Activated CD8-positive, alpha-beta memory T cell treated with anti-CD3 and anti-CD28 coated beads, Interleukin-2, amount 50 U/mL, for 24 hours (primary cell): ENCODE measurements around the gene GRK4.
"Not testable (repeated sequence)": the region's sequence is repeated elsewhere in the genome, so short reads cannot be mapped to it uniquely, and the experiment has no call there.

Source experiments
- DNase-seq: peaks from one replicate; pipeline ENCODE4 v3.0.0-alpha.2; 2020; ENCODE audit errors: extremely low read depth

GRK4 gene

DNA sequence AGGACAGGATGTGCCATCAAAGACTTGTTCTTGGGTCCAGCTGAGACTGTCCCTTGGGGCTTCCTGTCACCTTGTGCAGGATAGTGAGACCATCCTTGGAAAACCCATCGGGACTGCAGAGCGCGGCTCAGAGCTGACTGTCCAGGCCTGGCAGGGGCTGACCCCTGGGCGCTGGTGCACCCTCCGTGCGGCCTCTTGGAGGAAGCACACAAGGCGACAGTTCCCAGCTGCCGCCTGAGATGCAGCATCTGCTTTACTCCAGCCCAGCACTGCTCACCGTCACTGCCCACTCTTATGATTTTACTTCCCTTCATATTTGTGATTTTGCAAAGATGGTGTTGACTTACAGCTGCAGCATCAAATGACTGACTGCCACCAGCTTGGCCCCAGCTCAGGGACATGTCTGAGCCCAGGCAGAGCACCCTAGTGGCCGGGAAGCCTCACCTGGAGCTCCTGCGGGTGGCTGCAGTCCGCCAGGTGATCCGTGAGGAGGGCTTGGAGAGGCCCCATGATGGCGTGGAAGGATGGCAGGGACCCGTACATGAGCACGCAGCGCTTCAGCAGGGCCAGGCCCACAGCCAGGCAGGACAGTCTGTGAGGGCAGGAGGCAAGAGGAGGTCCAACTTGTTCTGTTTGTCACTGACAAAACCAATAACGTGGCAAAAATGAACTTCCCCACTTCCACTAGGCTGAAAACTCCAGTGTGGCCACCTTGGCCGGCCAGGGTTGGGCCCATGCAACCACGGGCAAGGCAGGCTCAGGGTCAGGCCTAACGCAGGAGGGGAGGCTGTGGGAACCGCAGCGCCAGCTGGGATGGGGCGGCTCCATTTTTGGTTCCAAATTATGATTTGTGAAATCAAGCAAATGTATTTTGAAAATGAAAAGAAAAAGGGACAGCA is 22.0 kb upstream of the GRK4 start:
- no peak for DNase-seq

DNA sequence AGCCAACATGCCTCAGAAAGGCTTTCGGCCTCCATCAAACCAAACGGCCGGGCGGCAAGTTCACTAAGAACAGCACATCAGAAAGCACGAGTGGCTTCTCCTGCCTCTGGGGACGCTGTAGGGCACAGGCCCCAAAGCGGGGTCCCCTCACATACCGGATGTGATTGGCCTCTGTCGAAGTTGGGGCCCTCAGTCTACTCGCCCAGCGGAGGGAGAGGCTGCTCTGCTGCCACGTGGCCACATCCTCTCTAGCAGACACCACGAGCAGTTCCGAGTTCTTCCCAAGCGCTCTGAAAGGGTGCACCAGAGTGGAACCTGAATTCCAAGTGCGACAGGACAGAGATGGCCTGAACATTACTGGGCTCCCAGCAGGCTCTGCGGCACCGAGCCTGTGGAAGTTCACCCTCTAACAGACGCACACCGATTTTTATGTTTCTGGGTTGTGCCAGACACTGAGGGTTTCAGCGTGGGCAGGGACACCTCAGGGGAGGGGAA is 21.3 kb upstream of the GRK4 start:
- no peak for DNase-seq

DNA sequence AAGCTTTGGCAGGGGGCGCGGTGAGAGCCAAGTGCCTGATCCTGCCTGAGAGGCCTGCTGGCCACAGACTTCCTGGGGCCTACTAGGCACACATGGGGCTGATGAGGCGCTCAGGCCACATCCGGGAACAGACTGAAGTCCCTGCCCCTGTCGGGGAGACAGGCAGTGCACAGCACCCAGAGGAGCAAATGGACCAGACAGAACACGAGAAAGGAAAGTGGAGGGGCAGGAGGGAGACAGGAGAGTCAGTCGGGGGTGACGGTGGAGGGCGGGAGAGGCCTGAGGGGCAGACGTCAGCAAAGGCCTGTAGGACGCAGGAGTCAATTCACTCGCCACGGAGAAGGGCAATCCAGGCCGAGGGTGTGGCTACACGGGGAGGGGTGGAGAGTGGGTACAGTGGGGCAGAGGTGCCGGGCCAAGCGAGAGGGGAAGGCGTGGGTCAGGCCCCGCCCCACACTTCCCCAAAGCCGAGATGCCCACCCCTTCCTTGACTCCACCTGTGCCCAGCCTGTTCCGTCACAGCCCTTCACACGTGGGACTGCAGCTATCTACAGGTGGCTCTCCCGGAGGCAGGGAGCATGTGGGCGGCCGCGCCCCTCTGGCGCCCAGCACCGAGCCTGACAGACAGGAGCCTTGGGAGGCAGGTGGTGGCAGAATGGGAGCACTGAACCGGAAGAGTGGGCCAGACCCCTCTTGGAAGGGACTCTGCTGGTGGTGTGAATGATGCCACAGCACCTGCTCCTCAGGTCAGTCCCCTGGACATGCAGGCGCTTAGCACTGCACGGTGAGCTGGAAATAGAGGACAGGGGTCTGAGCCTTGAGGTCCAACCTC is 20.6 kb upstream of the GRK4 start:
- DNase-seq, result no peak

DNA sequence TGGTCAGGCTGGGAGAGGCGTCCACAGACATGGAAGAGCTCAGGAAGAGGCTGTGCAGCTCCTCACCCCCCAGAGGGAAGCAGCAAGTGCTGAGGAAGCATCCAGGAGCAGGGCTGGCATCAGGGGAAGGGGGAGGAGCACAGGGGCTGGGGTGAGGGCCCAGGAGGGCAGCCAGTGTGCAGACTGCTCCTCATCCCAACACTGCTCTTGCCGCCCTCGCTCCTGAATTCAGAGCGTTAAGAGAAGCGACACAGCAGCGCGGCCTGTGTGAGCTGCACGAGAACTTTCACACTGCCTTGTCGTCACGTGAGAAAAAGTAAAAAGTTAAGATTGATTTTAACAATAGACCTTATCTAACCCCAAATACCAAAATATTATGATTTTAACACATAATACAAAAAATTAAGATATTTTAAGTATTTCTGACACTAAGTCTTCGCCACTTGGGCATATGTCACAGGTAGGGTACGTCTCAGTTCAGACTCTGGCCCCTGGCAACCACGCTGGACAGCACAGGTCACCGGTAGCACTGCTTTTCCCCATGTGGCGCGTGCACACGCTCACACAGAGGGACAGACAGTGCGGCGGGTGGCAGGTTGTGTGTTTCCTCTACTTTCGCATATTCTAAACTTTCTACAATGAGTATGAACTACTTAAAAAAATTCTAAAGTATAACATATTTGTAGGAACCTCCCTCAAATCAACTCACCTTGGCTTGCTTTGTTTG is 19.8 kb upstream of the GRK4 start:
- no peak for DNase-seq

DNA sequence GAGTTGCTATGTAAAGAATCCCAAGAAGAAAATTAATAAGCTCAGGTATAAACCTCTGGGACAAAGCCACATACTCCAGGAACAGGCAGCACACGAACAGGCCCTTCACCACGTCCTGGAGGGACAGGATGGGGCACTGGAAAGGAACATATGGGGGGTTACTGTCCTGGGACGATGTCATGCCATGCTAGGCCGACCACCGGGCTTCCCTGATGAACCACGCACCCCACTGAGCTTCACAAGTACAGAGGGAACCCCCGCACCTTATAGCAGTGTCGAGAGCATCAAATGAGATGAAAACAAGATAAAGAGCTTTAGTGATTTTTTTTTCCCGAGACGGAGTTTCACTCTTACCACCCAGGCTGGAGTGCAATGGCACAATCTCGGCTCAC is 19.3 kb upstream of the GRK4 start:
- no peak for DNase-seq

DNA sequence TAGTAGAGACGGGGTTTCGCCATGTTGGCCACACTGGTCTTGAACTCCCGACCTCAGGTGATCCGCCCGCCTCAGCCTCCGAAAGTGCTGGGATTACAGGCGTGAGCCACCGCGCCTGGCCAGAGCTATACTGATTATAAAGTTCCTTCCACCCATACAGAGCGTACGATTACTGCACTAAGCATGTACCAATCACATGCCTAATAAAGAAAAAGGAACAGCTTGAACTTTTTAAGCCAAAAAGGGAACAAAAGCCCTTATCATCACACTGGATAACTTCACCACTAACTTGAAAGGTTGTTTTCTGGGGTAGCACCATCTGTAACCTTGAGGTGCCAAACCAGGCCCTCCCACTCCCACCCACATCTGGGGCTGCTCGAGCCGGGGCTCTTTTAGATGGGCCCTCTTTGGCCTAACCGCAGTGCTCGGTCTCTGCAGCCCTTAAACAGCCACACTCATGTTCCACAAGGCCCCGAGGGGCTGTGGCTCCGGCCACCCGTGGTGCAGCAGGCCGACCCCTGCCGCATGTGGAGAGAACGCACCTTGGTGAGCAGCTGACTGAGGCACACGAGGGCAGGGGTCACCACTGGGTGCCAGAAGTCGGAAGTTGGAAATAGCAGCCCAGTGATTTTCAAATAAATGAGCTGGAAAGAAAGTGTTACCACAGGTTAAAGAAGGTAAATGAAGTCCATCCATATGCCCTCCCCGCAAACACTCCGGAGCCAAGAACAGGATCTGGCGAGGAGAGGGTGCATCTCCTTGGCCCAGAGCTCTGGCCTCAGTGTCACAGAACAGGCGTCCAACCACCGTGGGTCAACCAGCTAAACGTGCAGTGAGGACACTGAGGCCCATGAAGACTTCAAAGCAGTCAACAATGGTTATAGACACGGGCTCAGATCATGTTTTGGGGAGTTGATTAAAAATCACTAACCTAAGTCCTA is 18.5 kb upstream of the GRK4 start:
- no peak for DNase-seq

DNA sequence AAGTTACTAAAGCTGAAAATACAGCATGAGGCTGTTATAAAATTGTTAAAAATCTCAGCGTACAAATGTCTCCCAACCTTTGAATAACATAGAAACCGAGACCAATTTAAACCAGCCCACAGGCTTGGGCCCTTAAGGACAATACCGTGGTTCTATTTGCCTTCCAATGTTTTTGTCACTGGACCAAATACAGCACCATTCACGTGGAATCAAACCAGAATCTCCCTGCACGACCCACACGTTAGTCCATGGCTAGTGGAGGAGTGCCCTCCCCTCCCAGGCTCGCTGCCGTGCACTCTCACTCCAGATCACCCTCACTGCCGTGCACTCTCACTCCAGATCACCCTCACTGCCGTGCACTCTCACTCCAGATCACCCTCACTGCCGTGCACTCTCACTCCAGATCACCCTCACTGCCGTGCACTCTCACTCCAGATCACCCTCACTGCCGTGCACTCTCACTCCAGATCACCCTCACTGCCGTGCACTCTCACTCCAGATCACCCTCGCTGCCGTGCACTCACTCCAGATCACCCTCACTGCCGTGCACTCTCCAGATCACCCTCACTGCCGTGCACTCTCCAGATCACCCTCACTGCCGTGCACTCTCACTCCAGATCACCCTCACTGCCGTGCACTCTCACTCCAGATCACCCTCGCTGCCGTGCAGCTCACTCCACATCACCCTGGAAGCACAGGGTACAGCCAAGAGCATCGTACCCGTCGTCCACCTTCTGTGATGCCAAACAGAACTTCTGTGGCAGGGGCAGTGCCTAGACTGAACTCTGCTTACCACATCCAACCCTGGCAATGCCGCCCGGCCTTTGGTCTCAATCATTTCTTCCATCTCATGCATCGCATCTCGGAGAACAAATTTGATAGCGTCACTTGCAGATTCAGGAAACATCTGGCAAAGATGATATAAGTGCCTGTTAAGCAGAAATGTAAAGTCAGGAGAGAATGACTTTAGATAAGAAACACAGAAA is 17.5 kb upstream of the GRK4 start:
- not testable (repeated sequence) for DNase-seq

DNA sequence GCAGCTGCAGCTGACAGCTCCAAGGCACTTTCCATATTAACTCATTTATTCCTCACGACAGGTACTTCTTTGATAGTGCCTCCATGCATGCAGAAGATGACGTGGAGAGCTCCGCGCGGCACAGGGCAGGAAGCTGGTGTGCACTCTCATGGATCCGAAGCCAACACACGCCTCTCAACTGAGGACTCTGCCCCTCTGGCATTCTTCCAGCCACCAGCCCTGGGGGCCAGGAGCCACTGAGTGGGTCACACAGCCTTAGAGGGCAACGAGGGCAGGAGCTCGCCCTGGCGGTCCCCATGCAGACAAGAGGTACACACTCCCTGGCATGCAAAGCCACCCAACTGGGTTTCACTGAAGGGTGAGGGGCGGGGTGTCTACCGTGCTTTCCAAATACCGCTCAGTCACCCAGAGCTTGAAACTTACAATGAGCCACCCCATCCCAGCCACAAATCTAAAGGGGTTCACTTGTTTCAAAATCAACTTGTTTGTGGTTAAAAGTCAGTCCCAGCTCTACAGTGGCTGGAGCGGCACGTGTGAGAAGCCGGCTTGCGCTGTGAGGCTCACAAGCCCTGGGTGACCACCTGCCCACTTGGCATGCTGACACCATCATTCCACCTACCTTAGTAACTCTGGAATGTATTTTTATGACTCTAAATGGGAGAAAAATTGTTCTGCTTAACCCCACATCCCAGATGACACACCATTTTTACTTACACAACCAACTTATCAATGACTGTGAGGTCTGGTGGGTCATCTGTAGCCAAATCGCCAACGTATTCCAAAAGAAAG is 16.4 kb upstream of the GRK4 start:
- no peak for DNase-seq

DNA sequence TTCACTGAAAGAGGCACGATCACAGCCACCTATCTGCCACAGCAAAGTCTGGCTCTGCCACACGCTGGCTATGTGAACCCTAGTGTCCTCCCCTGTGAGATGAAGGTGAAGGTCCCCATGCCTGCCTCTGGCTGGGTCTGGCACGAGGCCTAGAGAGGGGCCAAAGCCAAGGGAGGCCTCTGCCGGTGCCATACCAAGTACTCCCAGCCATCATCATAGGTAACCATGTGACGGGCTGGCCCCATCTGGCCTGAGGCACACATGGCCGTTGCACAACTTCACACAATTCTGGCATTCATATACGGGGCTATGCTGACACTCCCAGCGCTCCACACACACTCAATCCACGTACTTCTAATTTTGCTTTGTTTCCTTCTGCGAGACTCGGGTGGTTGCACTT is 15.4 kb upstream of the GRK4 start:
- no peak for DNase-seq

DNA sequence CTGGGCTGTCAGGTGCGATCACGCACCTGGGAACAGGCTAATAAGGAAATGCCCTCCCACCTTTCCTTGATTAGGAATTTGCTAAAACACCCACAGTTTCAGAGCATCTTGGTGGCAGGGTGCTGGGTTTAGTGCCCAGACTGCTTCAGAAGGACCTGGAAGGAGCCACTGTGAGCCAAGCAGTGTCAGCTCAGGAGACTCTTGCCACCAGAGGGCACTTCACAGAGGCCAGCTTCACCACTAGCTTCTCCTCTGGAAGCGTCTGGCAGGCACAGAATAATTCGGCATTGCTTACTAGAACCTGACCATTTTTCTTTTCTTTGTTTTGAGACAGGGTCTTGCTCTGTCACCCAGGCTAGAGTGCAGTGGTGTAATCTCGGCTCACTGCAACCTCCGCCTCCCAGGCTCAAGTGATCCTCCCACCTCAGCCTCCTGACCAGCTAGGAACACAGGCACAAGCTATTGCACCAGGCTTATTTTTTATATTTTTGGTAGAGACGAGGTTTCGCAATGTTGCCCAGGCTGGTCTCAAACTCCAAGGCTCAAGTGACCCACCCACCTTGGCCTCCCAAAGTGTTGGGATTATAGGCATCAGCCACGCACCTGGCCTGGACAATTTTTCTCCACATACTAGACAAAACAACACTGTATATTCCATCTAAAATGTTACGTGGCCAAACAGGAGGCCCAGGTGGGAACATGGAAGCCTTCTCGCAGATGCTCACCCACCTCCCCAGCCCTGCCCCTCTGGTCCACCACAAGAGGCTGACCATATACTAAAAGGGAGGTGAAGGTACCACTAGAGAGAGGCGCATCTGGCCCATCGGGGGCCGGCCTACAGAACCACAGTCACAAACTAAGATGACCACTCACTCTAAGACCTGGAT is 14.2 kb upstream of the GRK4 start:
- DNase-seq, result no peak

DNA sequence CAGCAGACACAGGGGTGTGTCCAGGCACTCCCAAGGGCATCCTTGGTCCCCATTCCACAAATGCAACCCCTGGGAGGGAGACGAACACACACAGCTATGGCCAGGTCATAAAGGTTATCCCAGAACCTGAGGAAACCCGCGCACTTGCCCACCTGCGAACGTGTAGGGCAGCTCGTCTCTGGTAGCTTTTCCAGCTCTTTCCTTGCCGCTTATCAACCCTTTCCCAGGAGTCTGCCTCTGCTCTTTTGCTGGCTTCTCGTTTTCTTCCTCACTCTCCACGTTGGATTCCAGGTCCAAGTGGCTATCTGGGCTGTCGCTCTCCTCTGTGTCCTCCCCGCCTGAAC is 13.6 kb upstream of the GRK4 start:
- DNase-seq, result no peak

DNA sequence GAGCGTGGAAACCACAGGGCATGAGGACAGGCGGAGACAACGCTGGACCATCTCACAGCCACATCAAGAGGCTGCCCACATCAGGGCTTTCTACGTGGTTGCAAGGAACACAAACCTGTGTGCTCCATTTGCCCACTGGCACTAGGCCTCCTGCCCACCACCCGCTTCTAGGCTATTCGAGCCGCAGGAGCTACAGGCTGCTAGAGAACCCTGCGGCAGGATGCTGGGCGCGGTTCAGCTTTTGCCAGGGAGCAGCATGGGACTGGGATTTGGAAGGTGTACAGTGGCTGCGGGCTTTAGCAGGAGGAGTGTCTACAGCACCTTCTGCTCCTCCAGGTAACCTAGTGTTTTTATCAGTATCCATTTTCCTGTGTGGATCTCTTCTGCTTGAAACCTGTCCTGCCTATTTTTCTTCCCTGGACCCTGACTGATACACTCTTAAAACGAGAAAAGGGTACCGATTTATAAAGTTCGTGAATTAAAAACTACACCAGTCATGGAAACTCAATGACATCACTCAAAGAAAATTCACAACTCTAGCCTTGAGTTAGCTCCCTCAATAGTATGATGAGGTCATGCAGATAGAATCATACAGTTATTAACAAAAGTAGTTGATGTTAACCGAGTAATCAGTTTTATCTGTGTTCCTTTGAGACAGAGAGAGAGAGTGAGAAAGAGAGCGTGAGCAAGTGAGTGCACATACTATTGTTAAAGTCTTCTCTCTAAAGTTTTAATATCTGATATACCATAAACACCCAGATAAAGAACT is 13.0 kb upstream of the GRK4 start:
- no peak for DNase-seq

DNA sequence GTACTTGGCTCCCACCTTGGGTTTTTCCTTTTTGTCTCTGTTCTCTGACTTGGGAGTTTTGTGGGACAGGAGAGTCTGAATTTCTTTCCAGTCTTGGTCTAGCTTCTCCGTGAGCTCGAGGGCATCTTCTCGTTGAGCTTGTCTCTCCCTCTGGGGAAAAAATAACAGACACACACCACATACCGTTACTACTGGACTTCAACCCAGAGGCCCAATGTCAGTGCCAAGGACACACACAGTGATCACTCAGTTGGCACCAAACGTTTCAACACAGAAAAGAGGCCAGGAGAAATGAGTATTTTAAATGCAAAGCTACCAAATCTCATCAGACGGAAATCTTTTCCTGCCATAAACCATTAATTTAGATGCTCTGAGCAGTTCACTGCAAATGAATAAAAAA is 9.9 kb upstream of the GRK4 start:
- DNase-seq, result no peak

DNA sequence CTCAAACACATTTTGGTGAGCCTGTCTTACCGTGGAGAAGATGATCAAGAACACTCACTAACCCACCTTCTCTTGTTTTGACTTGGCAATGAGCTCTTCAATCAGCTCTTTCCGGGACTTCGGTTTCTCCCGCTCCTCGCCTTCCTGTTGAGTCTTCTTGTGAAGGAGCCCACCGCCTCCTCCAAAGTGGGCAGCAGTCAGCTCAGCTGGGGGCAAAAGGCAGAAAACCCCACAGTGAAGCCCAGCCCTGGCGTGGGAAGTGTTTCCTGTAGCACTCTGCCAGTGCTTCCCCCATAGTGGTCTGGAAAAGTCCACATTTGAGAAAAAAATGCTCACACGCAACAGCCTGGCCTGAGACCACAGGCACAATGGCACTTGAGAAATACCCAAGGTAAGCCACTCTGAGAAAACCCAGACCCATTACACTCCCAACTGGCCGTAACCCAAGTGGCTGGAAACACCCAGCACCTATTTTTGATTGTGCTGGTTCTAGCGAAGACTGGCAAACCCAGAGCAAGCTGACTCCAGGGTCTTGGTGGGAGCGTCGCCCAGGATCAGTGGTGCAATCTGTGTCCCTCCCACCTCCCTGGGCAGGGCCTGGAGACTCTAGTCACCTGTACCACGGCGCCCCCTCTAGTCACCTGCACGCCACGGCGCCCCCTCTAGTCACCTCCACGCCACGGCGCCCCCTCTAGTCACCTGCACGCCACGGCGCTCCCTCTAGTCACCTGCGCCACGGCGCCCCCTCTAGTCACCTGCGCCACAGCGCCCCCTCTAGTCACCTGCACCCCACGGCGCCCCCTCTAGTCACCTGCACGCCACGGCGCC is 8.8 kb upstream of the GRK4 start:
- DNase-seq, result peak; percentile 57

DNA sequence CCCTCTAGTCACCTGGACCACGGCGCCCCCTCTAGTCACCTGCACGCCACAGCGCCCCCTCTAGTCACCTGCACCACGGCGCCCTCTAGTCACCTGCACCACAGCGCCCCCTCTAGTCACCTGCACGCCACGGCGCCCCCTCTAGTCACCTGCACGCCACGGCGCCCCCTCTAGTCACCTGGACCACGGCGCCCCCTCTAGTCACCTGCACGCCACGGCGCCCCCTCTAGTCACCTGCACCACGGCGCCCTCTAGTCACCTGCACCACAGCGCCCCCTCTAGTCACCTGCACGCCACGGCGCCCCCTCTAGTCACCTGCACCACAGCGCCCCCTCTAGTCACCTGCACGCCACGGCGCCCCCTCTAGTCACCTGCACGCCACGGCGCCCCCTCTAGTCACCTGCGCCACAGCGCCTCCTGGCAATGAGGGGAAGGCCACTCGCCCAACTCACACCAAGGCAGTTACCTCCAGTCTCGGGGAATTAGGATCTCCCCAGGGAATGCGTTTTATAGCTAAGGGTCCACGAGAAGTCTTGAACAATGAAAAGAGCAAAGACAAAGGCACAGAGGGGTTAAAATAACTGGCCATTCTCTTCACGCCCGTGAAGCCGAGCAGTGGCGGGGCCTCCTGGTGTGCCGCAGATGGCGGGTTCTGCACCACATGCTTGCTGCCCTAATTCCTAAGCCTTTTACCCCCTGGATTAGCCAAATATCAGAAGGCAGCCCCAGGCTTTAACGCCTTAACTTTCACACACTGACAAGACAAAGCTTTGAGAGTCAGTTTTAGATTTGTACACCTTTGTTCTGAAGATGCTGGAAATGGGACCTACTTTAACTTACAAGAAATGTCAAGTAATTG is 8.0 kb upstream of the GRK4 start:
- DNase-seq, result not testable (repeated sequence)
